Stimulated activated CD4-positive, alpha-beta T cell treated with anti-CD3 and anti-CD28 coated beads, TNF-alpha, amount 100 ng/mL, for 1 hour (primary cell): Measurements from ENCODE around the gene MEI1.

Experiments used
- DNase-seq, 3 donors: peaks; one replicate each; pipeline ENCODE4 v3.0.0-alpha.2; 2020; ENCODE audit warnings: low read depth in 3 of 3, low spot score in 1 of 3

MEI1 gene

GRCh38 chr22:41742918-41743317 is 43.6 kb downstream of the MEI1 start:
- no peak for DNase-seq

GRCh38 chr22:41745968-41746367 is 46.7 kb downstream of the MEI1 start:
- no peak for DNase-seq

- DNase-seq = peak; percentile 12 to 22 (median 16)
Observed at GRCh38 chr22:41746567-41747400, 47.5 kb downstream of the MEI1 start.

GRCh38 chr22:41752011-41752970 is 53.0 kb downstream of the MEI1 start:
- DNase-seq = no peak

GRCh38 chr22:41753984-41754383 is 54.7 kb downstream of the MEI1 start:
- no peak for DNase-seq

GRCh38 chr22:41757502-41757901 is 58.2 kb downstream of the MEI1 start:
- no peak for DNase-seq

- no peak for DNase-seq
Observed at GRCh38 chr22:41758231-41758630, 58.9 kb downstream of the MEI1 start.

- no peak for DNase-seq
Observed at GRCh38 chr22:41762980-41763779, 63.9 kb downstream of the MEI1 start.

- DNase-seq = no peak
Observed at GRCh38 chr22:41766476-41766875, 67.2 kb downstream of the MEI1 start.

- no peak for DNase-seq
Observed at GRCh38 chr22:41768430-41768829, 69.1 kb downstream of the MEI1 start.

- DNase-seq = no peak
Observed at GRCh38 chr22:41770715-41771468, 71.6 kb downstream of the MEI1 start.

- no peak for DNase-seq
Observed at GRCh38 chr22:41772198-41772597, 72.9 kb downstream of the MEI1 start.

GRCh38 chr22:41772645-41773044 is 73.3 kb downstream of the MEI1 start:
- DNase-seq = no peak

GRCh38 chr22:41775338-41775737 is 76.0 kb downstream of the MEI1 start:
- no peak for DNase-seq

- DNase-seq = no peak
Observed at GRCh38 chr22:41775976-41776375, 76.7 kb downstream of the MEI1 start.

GRCh38 chr22:41776381-41776780 is 77.1 kb downstream of the MEI1 start:
- no peak for DNase-seq

GRCh38 chr22:41777749-41778425 is 78.6 kb downstream of the MEI1 start:
- DNase-seq = no peak

GRCh38 chr22:41779929-41780505 is 80.7 kb downstream of the MEI1 start:
- DNase-seq = peak in 1 of 3 donors; percentile 3

- peak; percentile 56 to 85 (median 74) for DNase-seq
Observed at GRCh38 chr22:41780746-41781505, 81.6 kb downstream of the MEI1 start.
